K562 treated with DMSO at 1 percent for 4 hours (cell line): ENCODE data around the gene NMS. TPM values are rescaled to one million over a fixed set of nuclear protein-coding genes. Genes with fewer than 3 reads are reported as not detected.

Experiments
- total RNA-seq: library from RNA; unstranded; fragments of 300-600 nt; gene quantifications from 2 replicates; pipeline ENCODE4 v1.2.3, GENCODE V29; 2022; ENCODE audit not compliant: insufficient read depth

NMS gene
- total RNA-seq, result not detected in 2 replicates

GRCh38 chr2:100470182-100470581 lies at the start of gene NMS:
TSS of gene NMS (plus strand) at chr2:100470482. CDS start at chr2:100470489, 7 bp downstream.

Other genes with a start within 250 kb of the NMS start
- gene LONRF2, start 148.0 kb upstream of the NMS start, total RNA-seq, result 0.49 and 1.2 TPM in 2 replicates
- 8.0 and 9.6 TPM in 2 replicates for gene CHST10, start 52.8 kb upstream of the NMS start, total RNA-seq
- 15.3 and 18.2 TPM in 2 replicates for gene PDCL3, start 92.5 kb downstream of the NMS start, total RNA-seq